NCI-H187 treated with DMSO at 0.1 percent for 48 hours (cell line): Measurements from ENCODE around the gene CERS6.

ENCODE experiments used
- DNase-seq: peaks from one replicate; lab custom pipeline; 2025; lab: John Stamatoyannopoulos, UW

CERS6 gene

GRCh38 chr2:168443818-168444217, 12.3 kb upstream of the CERS6 start:
- no peak for DNase-seq

GRCh38 chr2:168445960-168446359, 10.1 kb upstream of the CERS6 start:
- DNase-seq, result no peak

- DNase-seq, result no peak
Observed at GRCh38 chr2:168448980-168449379, 7.1 kb upstream of the CERS6 start.

- no peak for DNase-seq
Observed at GRCh38 chr2:168449419-168449818, 6.7 kb upstream of the CERS6 start.

GRCh38 chr2:168450171-168450570, 5.9 kb upstream of the CERS6 start:
- no peak for DNase-seq

GRCh38 chr2:168450732-168451131, 5.3 kb upstream of the CERS6 start:
- no peak for DNase-seq

GRCh38 chr2:168452781-168453180, 3.3 kb upstream of the CERS6 start:
- no peak for DNase-seq

GRCh38 chr2:168453404-168453803, 2.7 kb upstream of the CERS6 start:
- no peak for DNase-seq

- DNase-seq, result no peak
Observed at GRCh38 chr2:168454737-168455644, 1.1 kb upstream of the CERS6 start.

- DNase-seq, result no peak
Observed at GRCh38 chr2:168456521-168457189, 583 bp downstream of the CERS6 start.

- DNase-seq, result no peak
Observed at GRCh38 chr2:168457190-168457895, 1.3 kb downstream of the CERS6 start.

- DNase-seq, result no peak
Observed at GRCh38 chr2:168458139-168458538, 2.1 kb downstream of the CERS6 start.

GRCh38 chr2:168459256-168459655, 3.2 kb downstream of the CERS6 start:
- DNase-seq, result no peak

- DNase-seq, result no peak
Observed at GRCh38 chr2:168460571-168460970, 4.5 kb downstream of the CERS6 start.

GRCh38 chr2:168461178-168461941, 5.3 kb downstream of the CERS6 start:
- DNase-seq, result no peak

- DNase-seq, result no peak
Observed at GRCh38 chr2:168461942-168462331, 5.9 kb downstream of the CERS6 start.

- no peak for DNase-seq
Observed at GRCh38 chr2:168462543-168463045, 6.5 kb downstream of the CERS6 start.

GRCh38 chr2:168465594-168465993, 9.5 kb downstream of the CERS6 start:
- no peak for DNase-seq

- no peak for DNase-seq
Observed at GRCh38 chr2:168466190-168466737, 10.2 kb downstream of the CERS6 start.

GRCh38 chr2:168466834-168467565, 10.9 kb downstream of the CERS6 start:
- DNase-seq, result no peak

- DNase-seq, result no peak
Observed at GRCh38 chr2:168467729-168468128, 11.7 kb downstream of the CERS6 start.
